Stimulated activated CD8-positive, alpha-beta memory T cell treated with anti-CD3 and anti-CD28 coated beads, Interleukin-7, amount 100 ng/mL, for 1 hour (primary cell): ENCODE results near the gene ATG7.
"Not testable (repeated sequence)": the region's sequence is repeated elsewhere in the genome, so short reads cannot be mapped to it uniquely, and the experiment has no call there.

ENCODE experiments used
- DNase-seq, 2 donors: peaks; one replicate each; pipeline ENCODE4 v3.0.0-alpha.2; 2020; ENCODE audit warnings: low read depth in 2 of 2

ATG7 gene

GRCh38 chr3:11389386-11390268, 117.4 kb downstream of the ATG7 start:
- DNase-seq: no peak

GRCh38 chr3:11390411-11391131, 118.4 kb downstream of the ATG7 start:
- no peak for DNase-seq

GRCh38 chr3:11391174-11391879, 119.1 kb downstream of the ATG7 start:
- no peak for DNase-seq

- no peak for DNase-seq
Measured at GRCh38 chr3:11392014-11392859, 120.0 kb downstream of the ATG7 start.

GRCh38 chr3:11392860-11393114, 120.6 kb downstream of the ATG7 start:
- no peak for DNase-seq

- DNase-seq: no peak
Measured at GRCh38 chr3:11393401-11393800, 121.2 kb downstream of the ATG7 start.

GRCh38 chr3:11394392-11394791, 122.2 kb downstream of the ATG7 start:
- DNase-seq: no peak

- DNase-seq: no peak
Measured at GRCh38 chr3:11400213-11400612, 128.0 kb downstream of the ATG7 start.

- no peak for DNase-seq
Measured at GRCh38 chr3:11401434-11401833, 129.2 kb downstream of the ATG7 start.

- no peak for DNase-seq
Measured at GRCh38 chr3:11405323-11405722, 133.1 kb downstream of the ATG7 start.

GRCh38 chr3:11407644-11408043, 135.4 kb downstream of the ATG7 start:
- no peak for DNase-seq

- not testable (repeated sequence) for DNase-seq
Measured at GRCh38 chr3:11408324-11408859, 136.2 kb downstream of the ATG7 start.

- DNase-seq: no peak
Measured at GRCh38 chr3:11410564-11410963, 138.4 kb downstream of the ATG7 start.

- no peak for DNase-seq
Measured at GRCh38 chr3:11411956-11412355, 139.8 kb downstream of the ATG7 start.

GRCh38 chr3:11413071-11413470, 140.9 kb downstream of the ATG7 start:
- no peak for DNase-seq

- DNase-seq: no peak
Measured at GRCh38 chr3:11415099-11415498, 142.9 kb downstream of the ATG7 start.

- no peak for DNase-seq
Measured at GRCh38 chr3:11420066-11420465, 147.9 kb downstream of the ATG7 start.

GRCh38 chr3:11422291-11422690, 150.1 kb downstream of the ATG7 start:
- no peak for DNase-seq

- DNase-seq: no peak
Measured at GRCh38 chr3:11423868-11424267, 151.7 kb downstream of the ATG7 start.

GRCh38 chr3:11424277-11424676, 152.1 kb downstream of the ATG7 start:
- DNase-seq: no peak

- no peak for DNase-seq
Measured at GRCh38 chr3:11430207-11430606, 158.0 kb downstream of the ATG7 start.

GRCh38 chr3:11430624-11431023, 158.4 kb downstream of the ATG7 start:
- DNase-seq: no peak
